GM19238 (cell line): ENCODE measurements around the gene TLL2.

Experiments used
- DNase-seq: peaks from one replicate; pipeline ENCODE4 v3.0.0; 2011; ENCODE audit warnings: low spot score; ENCODE audit not compliant: insufficient read length

Gene TLL2

DNA sequence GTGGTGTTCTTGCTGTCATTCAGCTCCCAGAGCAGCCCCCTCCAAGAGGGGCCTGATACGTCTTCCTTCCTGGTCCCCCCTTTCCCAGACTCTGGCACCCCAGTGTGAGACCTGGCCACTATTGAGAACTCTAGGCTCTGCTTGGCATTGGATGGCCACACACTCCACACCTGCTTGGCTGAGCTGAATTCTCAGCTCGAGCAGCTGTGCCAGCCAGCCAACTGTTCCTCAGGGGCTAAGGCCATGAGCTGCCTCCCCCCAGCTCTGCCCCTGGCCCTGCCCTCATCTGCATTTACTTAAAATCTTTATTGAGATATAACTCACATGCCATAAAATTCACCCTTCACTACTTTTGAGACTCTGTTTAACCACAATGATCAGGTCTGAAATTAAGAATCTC is 6.7 kb downstream of the TLL2 start:
- DNase-seq = no peak

GRCh38 chr10:96505150-96506136 is 8.3 kb downstream of the TLL2 start:
- no peak for DNase-seq

GRCh38 chr10:96502561-96503282 is 11.0 kb downstream of the TLL2 start:
- no peak for DNase-seq

- no peak for DNase-seq
Measured at GRCh38 chr10:96501985-96502384, 11.7 kb downstream of the TLL2 start.

DNA sequence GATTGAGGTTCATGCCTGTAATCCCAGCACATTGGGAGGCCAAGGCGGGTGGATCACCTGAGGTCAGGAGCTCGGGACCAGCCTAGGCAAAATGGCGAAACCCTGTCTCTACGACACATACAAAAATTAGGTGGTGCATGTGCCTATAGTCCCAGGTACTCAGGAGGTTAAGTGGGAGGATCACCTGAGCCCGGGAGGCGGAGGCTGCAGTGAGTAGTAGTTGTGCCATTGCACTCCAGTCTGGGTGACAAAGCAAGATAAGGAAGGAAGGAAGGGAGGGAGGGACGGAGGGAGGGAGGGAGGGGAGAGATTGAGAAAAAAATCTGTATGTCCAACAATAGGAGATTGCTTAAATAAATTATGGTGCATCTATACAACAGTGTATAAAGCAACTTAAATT is 13.2 kb downstream of the TLL2 start:
- DNase-seq = no peak

- no peak for DNase-seq
Measured at GRCh38 chr10:96500050-96500449, 13.7 kb downstream of the TLL2 start.

- no peak for DNase-seq
Measured at GRCh38 chr10:96497391-96497790, 16.3 kb downstream of the TLL2 start.

DNA sequence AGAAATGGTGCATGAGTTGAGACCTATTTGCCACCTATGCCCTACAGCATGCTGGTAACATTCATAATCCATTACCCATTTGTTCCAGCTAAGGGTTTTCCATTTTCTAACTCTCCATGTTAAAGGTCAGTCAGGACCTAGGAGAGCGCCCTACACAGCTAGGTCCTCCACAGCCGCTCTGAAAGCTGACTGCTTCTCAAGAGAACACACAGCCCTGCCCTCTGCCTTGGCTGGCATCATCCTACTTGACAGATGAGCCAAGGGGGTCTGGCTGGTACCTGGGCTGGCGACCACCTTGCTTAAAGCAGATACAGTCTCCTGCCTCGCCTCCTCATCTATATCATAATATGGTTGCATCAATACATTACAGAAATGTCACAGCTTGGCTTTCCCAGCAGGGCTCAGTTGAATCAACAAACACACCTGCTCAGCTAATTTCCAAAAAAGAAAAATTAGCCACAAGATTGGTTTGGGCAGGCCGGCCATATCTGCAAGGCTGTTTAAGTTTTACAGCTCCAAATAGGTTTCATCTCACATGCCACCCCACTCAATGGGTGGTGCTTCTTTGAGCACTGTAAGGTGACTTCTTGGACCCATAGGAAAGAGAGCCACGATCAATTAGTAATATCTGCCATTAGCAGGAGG is 17.3 kb downstream of the TLL2 start:
- DNase-seq = no peak

GRCh38 chr10:96495544-96495943 is 18.2 kb downstream of the TLL2 start:
- DNase-seq = no peak

- DNase-seq = no peak
Measured at GRCh38 chr10:96494694-96495093, 19.0 kb downstream of the TLL2 start.

DNA sequence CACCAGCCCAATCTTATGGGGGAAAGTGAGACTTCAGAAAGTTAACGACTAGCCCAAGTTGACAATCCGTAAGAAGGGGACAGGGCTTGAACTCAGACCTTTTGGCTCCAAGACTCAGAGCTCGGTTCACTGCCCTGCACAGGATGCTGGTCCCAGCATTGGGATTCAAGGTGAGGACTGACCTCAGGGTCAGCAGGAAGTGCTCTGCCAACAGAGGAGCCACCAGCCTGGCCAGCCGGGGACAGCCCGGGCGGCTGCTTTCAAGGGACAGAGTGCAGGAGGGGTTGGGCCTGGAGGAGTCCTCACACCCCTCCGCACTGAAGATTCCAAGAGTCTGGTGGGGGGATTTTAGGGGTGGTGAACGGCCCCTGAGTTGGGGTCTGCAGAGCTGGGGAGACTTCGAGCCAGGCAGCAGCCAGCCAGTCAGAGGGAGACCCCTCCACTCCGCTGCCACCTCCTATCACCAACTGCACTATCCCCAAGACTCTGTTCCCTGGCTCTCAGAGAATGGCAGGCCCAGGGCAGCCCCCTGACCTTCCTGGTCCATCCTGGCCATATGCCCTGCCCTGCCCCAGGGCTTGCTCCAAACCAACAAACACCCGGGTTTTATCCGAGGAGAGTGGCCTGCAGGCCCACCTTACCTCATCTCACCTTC is 19.7 kb downstream of the TLL2 start:
- DNase-seq = no peak

DNA sequence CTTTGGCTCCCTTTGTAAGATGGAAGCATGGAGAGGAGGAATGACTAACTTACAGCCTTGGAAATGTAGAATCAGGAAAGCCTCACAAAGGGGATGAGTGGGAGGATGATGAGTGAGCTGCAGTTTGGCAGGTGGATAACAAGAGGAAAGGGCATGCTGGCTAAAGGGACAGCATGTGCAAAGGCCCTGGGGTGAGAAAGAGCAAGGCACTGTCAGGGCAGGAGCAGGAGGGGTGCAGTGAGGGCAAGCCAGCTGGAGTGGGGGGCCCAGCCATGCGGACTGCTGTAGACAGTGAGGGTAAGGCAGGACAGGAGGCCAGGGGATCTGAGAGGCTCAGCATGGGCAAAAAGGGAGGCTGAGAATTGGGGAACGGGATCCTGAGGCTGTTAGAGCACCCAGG is 20.5 kb downstream of the TLL2 start:
- no peak for DNase-seq

GRCh38 chr10:96491303-96491702 is 22.4 kb downstream of the TLL2 start:
- no peak for DNase-seq

DNA sequence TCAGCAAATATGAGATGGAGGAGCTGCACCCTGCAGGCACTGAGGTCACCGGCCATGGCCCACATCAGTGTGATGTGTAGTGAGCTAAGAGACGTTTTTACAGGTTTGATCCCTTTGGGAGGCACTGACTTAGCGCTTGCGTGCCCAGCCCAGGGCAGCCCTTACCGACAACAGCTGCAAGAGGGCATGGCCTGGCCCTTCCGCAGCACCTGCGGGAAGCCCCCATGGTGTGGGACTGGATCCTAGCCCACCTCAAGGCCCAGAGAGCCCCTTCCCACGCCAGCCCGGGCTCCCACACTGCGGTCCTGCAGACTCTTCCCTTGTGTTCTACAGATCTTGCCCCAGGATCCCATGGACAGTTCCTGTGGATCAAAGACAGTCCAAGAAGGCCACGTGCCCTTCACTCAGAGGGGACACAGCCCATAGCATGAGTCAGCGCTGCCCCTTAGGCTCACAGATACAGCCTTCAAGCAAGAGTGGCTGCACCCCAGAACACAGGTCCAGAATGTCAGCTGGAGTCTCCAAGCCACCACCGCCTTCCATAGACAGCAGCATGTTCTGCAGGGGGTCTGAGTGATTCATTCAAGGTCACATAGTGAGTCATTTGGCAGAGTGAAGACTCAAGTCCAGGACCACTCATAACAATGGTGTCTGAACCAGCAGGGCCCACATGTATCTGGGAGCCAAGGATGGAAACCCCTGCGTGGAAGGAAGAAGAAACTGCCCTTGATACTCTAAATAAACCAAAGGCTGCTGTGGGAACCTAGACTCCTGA is 25.4 kb downstream of the TLL2 start:
- no peak for DNase-seq

DNA sequence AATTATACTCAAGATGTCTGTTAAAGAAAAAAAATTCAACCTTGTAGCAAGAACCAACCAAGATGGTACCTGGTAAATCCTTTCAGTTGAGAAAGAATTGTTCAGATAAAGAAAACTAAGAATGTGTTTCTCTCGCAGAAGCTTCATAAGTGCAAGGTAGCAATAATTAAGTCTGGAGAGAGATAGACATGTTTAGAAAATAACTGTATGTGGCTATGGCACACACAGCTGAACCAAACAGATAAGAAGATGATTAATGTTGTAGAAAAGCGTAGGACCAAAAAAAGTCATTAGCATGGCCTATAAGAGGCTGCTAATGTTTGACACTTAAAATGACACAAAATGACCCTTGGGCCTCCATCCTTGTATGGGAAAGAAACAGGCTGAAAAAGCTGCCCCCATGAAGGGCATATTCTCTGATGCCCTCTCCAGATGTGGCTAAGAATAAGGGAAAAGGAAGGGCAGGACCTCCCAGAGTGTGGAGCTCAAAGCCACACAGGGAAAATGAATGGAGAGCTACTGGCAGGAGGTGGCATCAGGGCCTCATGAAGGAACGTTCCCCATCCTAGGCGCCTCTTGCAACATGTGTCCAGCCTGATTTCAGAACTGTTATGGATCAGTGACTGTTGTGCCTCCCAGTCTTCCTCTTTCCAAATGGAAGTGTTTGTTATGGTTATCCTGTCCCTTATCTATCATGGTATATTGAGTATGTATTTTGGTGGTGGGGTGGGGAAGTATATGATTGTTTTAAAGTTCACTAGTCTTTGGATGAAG is 30.7 kb downstream of the TLL2 start:
- no peak for DNase-seq

DNA sequence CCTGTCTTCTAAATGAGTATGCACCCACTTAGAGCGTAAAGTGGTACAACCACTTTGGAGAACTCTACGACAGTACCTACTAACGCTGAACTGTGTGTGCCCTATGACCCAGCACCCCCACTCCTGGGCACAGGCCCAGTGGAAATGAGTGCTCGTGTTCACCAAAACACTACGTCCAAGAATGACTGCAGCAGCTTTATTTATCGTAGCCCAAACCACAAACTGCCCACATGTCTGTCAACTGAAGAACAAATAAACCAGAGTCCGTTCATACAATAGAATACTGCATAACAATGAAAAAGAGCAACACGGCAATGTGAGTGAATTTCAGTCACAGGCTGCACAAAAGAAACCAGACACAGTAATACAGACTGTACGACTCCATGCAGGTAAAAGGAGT is 35.4 kb downstream of the TLL2 start:
- no peak for DNase-seq

- DNase-seq = no peak
Measured at GRCh38 chr10:96473866-96474265, 39.9 kb downstream of the TLL2 start.

- DNase-seq = peak; percentile 37
Measured at GRCh38 chr10:96470116-96470743, 43.5 kb downstream of the TLL2 start.

- no peak for DNase-seq
Measured at GRCh38 chr10:96468845-96469244, 44.9 kb downstream of the TLL2 start.

- no peak for DNase-seq
Measured at GRCh38 chr10:96465599-96465998, 48.1 kb downstream of the TLL2 start.
